HEK293 (cell line): Measurements from ENCODE around the gene POLDIP2.

ENCODE experiments used
- GLIS2 ChIP-seq: fragments of 450-650 bp; formaldehyde crosslinking; IDR thresholded peaks from 2 replicates; pipeline ENCODE4 v1.5.1; 2016; ENCODE audit warnings: missing biosample characterization, missing genetic modification characterization
- MEIS1 ChIP-seq: sonication (generic); formaldehyde crosslinking; IDR thresholded peaks from 2 replicates; pipeline ENCODE4 v1.8.1; 2022; ENCODE audit warnings: missing genetic modification reagents, mild to moderate bottlenecking, borderline replicate concordance
- OSR2 ChIP-seq: fragments of 450-650 bp; formaldehyde crosslinking; IDR thresholded peaks from 2 replicates; pipeline ENCODE4 v1.5.1; 2016; ENCODE audit warnings: missing biosample characterization, missing genetic modification characterization
- OVOL3 ChIP-seq: fragments of 450-650 bp; formaldehyde crosslinking; IDR thresholded peaks from 2 replicates; pipeline ENCODE4 v1.5.1; 2016; ENCODE audit warnings: missing biosample characterization, missing genetic modification characterization
- PRDM10 ChIP-seq: fragments of 450-650 bp; formaldehyde crosslinking; IDR thresholded peaks from 2 replicates; pipeline ENCODE4 v1.5.1; 2016; ENCODE audit warnings: missing biosample characterization, missing genetic modification characterization
- SETDB1 ChIP-seq: IDR thresholded peaks from one replicate; pipeline ENCODE4 v1.6.1; 2017; ENCODE audit warnings: mild to moderate bottlenecking, low read length, moderate library complexity, mixed read lengths; ENCODE audit not compliant: insufficient read length
- SP3 ChIP-seq: fragments of 450-650 bp; formaldehyde crosslinking; IDR thresholded peaks from 2 replicates; pipeline ENCODE4 v1.5.1; 2016; ENCODE audit warnings: missing biosample characterization, missing genetic modification characterization
- YY1 ChIP-seq: fragments of 450-650 bp; formaldehyde crosslinking; IDR thresholded peaks from 2 replicates; pipeline ENCODE4 v1.5.1; 2018; ENCODE audit warnings: missing biosample characterization, missing genetic modification characterization
- ZBTB48 ChIP-seq: fragments of 450-650 bp; formaldehyde crosslinking; IDR thresholded peaks from 2 replicates; pipeline ENCODE4 v1.5.1; 2016; ENCODE audit warnings: missing biosample characterization, missing genetic modification characterization
- ZBTB6 ChIP-seq: fragments of 450-650 bp; formaldehyde crosslinking; IDR thresholded peaks from 2 replicates; pipeline ENCODE4 v1.5.1; 2017; ENCODE audit warnings: missing biosample characterization, missing genetic modification characterization
- ZNF112 ChIP-seq: fragments of 450-650 bp; formaldehyde crosslinking; IDR thresholded peaks from 2 replicates; pipeline ENCODE4 v1.5.0; 2017; ENCODE audit warnings: missing biosample characterization, missing genetic modification characterization
- ZNF138 ChIP-seq: fragments of 450-650 bp; formaldehyde crosslinking; IDR thresholded peaks from 2 replicates; pipeline ENCODE4 v1.5.1; 2016; ENCODE audit warnings: missing biosample characterization, missing genetic modification characterization, borderline replicate concordance
- ZNF148 ChIP-seq: fragments of 450-650 bp; formaldehyde crosslinking; IDR thresholded peaks from 2 replicates; pipeline ENCODE4 v1.5.0; 2017; ENCODE audit warnings: missing biosample characterization, missing genetic modification characterization, borderline replicate concordance
- ZNF169 ChIP-seq: fragments of 450-650 bp; formaldehyde crosslinking; IDR thresholded peaks from 2 replicates; pipeline ENCODE4 v1.5.1; 2016; ENCODE audit warnings: missing biosample characterization, missing genetic modification characterization
- ZNF19 ChIP-seq: fragments of 450-650 bp; formaldehyde crosslinking; IDR thresholded peaks from 2 replicates; pipeline ENCODE4; 2016; ENCODE audit warnings: missing biosample characterization, missing genetic modification characterization, low read depth
- ZNF2 ChIP-seq: fragments of 450-650 bp; formaldehyde crosslinking; IDR thresholded peaks from 2 replicates; pipeline ENCODE4 v1.5.1; 2016; ENCODE audit warnings: missing biosample characterization, missing genetic modification characterization
- ZNF239 ChIP-seq: fragments of 450-650 bp; formaldehyde crosslinking; IDR thresholded peaks from 2 replicates; pipeline ENCODE4 v1.5.1; 2016; ENCODE audit warnings: missing biosample characterization, missing genetic modification characterization
- ZNF341 ChIP-seq: fragments of 450-650 bp; formaldehyde crosslinking; IDR thresholded peaks from 2 replicates; pipeline ENCODE4; 2016; ENCODE audit warnings: low read depth, missing biosample characterization, missing genetic modification characterization
- ZNF366 ChIP-seq: fragments of 450-650 bp; formaldehyde crosslinking; conservative IDR thresholded peaks from 2 replicates; pipeline ENCODE4 v1.5.1; 2016; ENCODE audit warnings: missing biosample characterization, missing genetic modification characterization
- ZNF391 ChIP-seq: fragments of 450-650 bp; formaldehyde crosslinking; IDR thresholded peaks from 2 replicates; pipeline ENCODE4 v1.5.1; 2016; ENCODE audit warnings: low read depth, missing biosample characterization, missing genetic modification characterization, borderline replicate concordance
- ZNF394 ChIP-seq: fragments of 450-650 bp; formaldehyde crosslinking; IDR thresholded peaks from 2 replicates; pipeline ENCODE4 v1.5.1; 2016; ENCODE audit warnings: missing biosample characterization, missing genetic modification characterization, mild to moderate bottlenecking, moderate library complexity, borderline replicate concordance
- ZNF398 ChIP-seq: fragments of 450-650 bp; formaldehyde crosslinking; IDR thresholded peaks from 2 replicates; pipeline ENCODE4 v1.5.1; 2017; ENCODE audit warnings: missing biosample characterization, missing genetic modification characterization
- ZNF549 ChIP-seq: fragments of 450-650 bp; IDR thresholded peaks from 2 replicates; pipeline ENCODE4 v1.5.1; 2018; ENCODE audit warnings: missing biosample characterization, missing genetic modification characterization, mild to moderate bottlenecking, inconsistent platforms, moderate library complexity
- ZNF626 ChIP-seq: fragments of 450-650 bp; sonication (Bioruptor Pico); formaldehyde crosslinking; IDR thresholded peaks from 2 replicates; pipeline ENCODE4 v1.5.1; 2018; ENCODE audit warnings: missing biosample characterization, missing genetic modification characterization, inconsistent platforms
- ZNF639 ChIP-seq: fragments of 450-650 bp; formaldehyde crosslinking; IDR thresholded peaks from 2 replicates; pipeline ENCODE4 v1.5.1; 2016; ENCODE audit warnings: missing biosample characterization, missing genetic modification characterization
- ZNF658 ChIP-seq: fragments of 450-650 bp; formaldehyde crosslinking; IDR thresholded peaks from 2 replicates; pipeline ENCODE4; 2016; ENCODE audit warnings: missing biosample characterization, missing genetic modification characterization
- ZNF660 ChIP-seq: fragments of 450-650 bp; IDR thresholded peaks from 2 replicates; pipeline ENCODE4 v1.5.1; 2018; ENCODE audit warnings: missing biosample characterization, mild to moderate bottlenecking, missing genetic modification characterization
- ZNF791 ChIP-seq: fragments of 450-650 bp; formaldehyde crosslinking; IDR thresholded peaks from 2 replicates; pipeline ENCODE4 v1.5.1; 2016; ENCODE audit warnings: missing biosample characterization, missing genetic modification characterization
- ZNF830 ChIP-seq: fragments of 450-650 bp; IDR thresholded peaks from 2 replicates; pipeline ENCODE4 v1.5.0; 2018; ENCODE audit warnings: missing biosample characterization, missing genetic modification characterization, low read depth, mild to moderate bottlenecking, moderate library complexity

The POLDIP2 gene

GRCh38 chr17:28371245-28372202, 14.2 kb upstream of the POLDIP2 start, which contains the start of gene SARM1 (continued):
- TF ChIP-seq PRDM10 (tag by site-specific recombination) (peak; percentile 98), ZNF791 (tag by site-specific recombination) (no peak), ZNF398 (peak; percentile 74), GLIS2 (tag by site-specific recombination) (peak; percentile 84), ZNF658 (tag by site-specific recombination) (no peak), ZNF341 (tag by site-specific recombination) (peak; percentile 91), ZNF639 (tag by site-specific recombination) (no peak; the same call in 1 of the 2 replicates), MEIS1 (CRISPR knock-in tag) (no peak), ZNF2 (tag by site-specific recombination) (peak; percentile 61; the same call in 1 of the 2 replicates), ZNF169 (tag by site-specific recombination) (no peak), ZNF660 (tag by site-specific recombination) (no peak), ZNF549 (tag by site-specific recombination) (no peak), ZNF148 (tag by site-specific recombination) (no peak), ZNF138 (tag by site-specific recombination) (no peak), ZNF391 (0 out of 2 replicates have a peak, but pooled peaks have one; percentile 50), YY1 (tag by site-specific recombination) (no peak; the same call in none of the 2 replicates), ZNF626 (no peak), ZBTB6 (tag by site-specific recombination) (no peak), ZNF394 (peak; percentile 73; the same call in 1 of the 2 replicates), OSR2 (no peak), ZNF19 (no peak), OVOL3 (peak; percentile 54), ZNF830 (no peak), ZNF239 (tag by site-specific recombination) (no peak; the same call in 1 of the 2 replicates), ZNF366 (tag by site-specific recombination) (peak; percentile 95), ZBTB48 (tag by site-specific recombination) (peak; percentile 93), ZNF112 (tag by site-specific recombination) (no peak), SP3 (tag by site-specific recombination) (peak; percentile 91), SETDB1 (no peak)
